ENCODE results near the gene ANKRD55.

The ANKRD55 gene

DNA sequence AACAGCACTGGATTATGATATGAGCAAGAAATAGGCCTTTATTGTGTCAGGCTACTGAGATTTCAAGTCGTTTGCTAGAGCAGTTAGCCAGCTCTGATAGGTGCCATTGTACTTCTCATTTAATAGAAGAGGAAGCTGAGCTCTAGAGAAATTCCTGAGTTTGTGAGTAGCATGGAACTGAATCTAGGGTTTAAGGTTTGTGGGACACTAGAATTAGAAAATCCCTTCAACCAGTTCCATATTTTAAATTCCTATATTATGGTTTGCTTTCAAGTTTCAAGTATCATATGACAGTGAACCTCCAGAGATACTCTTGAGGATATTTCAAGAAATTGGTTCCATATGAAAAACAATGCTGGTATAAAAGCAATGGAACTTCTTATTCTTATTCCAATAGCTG lies 87.6 kb downstream of the ANKRD55 start:
- Histone ChIP-seq H3K79me1 (ENCODE audit: low read depth, low read length) (no peaks in the 10 kb centered on the region), H3K9ac (ENCODE audit: low read depth, low read length, poor library complexity) (no peak overlapping the region), H3K9me3 (replicated peaks in 1 of 2; ENCODE audit: control insufficient read depth in 2 of 2, insufficient read depth in 1 of 2, low read depth in 1 of 2, low read length in 2 of 2) (peaks cover 0 to 1% of the 10 kb centered on the region in 2 donors), H3K4me2 (ENCODE audit: insufficient read depth, low read length, poor library complexity, severe bottlenecking) (no peak overlapping the region), H4K91ac (ENCODE audit: low read depth, low read length, poor library complexity) (no peak overlapping the region), H3K18ac (ENCODE audit: low read length) (no peak overlapping the region), H3K4ac (ENCODE audit: low read length) (no peak overlapping the region), H4K8ac (ENCODE audit: low read depth, low read length) (no peak overlapping the region), H2BK120ac (ENCODE audit: low read depth, low read length) (no peak overlapping the region), H2BK5ac (ENCODE audit: low read length) (no peak overlapping the region), H3K4me1 (ENCODE audit: control insufficient read depth in 2 of 2, insufficient read depth in 1 of 2, low read depth in 1 of 2, low read length in 2 of 2) (peaks cover 0 to 1% of the 10 kb centered on the region in 2 donors), H2AFZ (ENCODE audit: low read length) (no peak overlapping the region), H2AK5ac (ENCODE audit: low read depth, low read length) (no peak overlapping the region), H3K23ac (ENCODE audit: low read depth, low read length, poor library complexity) (no peak overlapping the region), H3K36me3 (replicated peaks in 1 of 2; ENCODE audit: control insufficient read depth in 2 of 2, insufficient read depth in 2 of 2, low read length in 2 of 2) (no peaks in the 10 kb centered on the region), H3K14ac (ENCODE audit: low read length) (no peak overlapping the region), H3K4me3 (ENCODE audit: low read length in 2 of 2) (no peak overlapping the region), H2BK12ac (ENCODE audit: low read length) (no peak overlapping the region), H3K27me3 (ENCODE audit: control insufficient read depth in 3 of 3, insufficient read depth in 3 of 3, low read depth in 1 of 3, low read length in 3 of 3) (no peaks in the 10 kb centered on the region), H3K27ac (replicated peaks; ENCODE audit: low read length) (no peak overlapping the region), H2BK15ac (ENCODE audit: low read length) (no peak overlapping the region)
- DNase-seq (ENCODE audit: low spot score) = no peak
- WGBS, 2 donors (ENCODE audit: extremely low coverage in 2 of 2, insufficient read length in 2 of 2, insufficient replicate concordance in 1 of 2) = no CpG with 5 or more reads among the region's 1 CpG

DNA sequence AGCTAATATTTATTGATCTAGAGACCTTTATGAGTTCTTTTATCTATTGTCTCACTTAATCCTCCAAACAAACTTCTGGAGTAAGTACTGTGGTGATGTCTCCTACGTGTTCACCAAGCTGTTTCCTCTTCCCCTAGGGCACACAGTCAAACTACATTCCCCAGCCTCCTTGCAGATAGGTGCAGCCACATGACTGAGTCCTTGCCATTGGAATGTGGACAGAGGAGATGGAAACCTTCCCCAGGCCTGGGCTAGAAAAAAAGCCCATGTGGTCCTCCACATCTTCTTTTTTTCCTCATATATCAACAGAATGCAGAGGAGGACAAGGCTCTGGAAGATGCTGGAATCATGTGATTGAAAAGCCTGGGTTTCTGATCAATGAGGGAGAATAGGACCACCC lies 88.0 kb downstream of the ANKRD55 start:
- H2BK12ac ChIP-seq (ENCODE audit: low read length) = no peak overlapping the region
- H3K4me3 ChIP-seq (ENCODE audit: low read length in 2 of 2) = no peak overlapping the region
- peaks cover 0 to 1% of the 10 kb centered on the region in 2 donors for H3K9me3 ChIP-seq (replicated peaks in 1 of 2; ENCODE audit: control insufficient read depth in 2 of 2, insufficient read depth in 1 of 2, low read depth in 1 of 2, low read length in 2 of 2)
- H2BK120ac ChIP-seq (ENCODE audit: low read depth, low read length) = no peak overlapping the region
- H3K27ac ChIP-seq (replicated peaks; ENCODE audit: low read length) = no peak overlapping the region
- DNase-seq (ENCODE audit: low spot score) = no peak
- no peak overlapping the region for H2BK15ac ChIP-seq (ENCODE audit: low read length)
- H3K18ac ChIP-seq (ENCODE audit: low read length) = no peak overlapping the region
- H4K91ac ChIP-seq (ENCODE audit: low read depth, low read length, poor library complexity) = no peak overlapping the region
- no peak overlapping the region for H3K4ac ChIP-seq (ENCODE audit: low read length)
- H3K9ac ChIP-seq (ENCODE audit: low read depth, low read length, poor library complexity) = no peak overlapping the region
- no peak overlapping the region for H2AFZ ChIP-seq (ENCODE audit: low read length)
- H2AK5ac ChIP-seq (ENCODE audit: low read depth, low read length) = no peak overlapping the region
- no peak overlapping the region for H4K8ac ChIP-seq (ENCODE audit: low read depth, low read length)
- H3K23ac ChIP-seq (ENCODE audit: low read depth, low read length, poor library complexity) = no peak overlapping the region
- H3K36me3 ChIP-seq (replicated peaks in 1 of 2; ENCODE audit: control insufficient read depth in 2 of 2, insufficient read depth in 2 of 2, low read length in 2 of 2) = no peaks in the 10 kb centered on the region
- no peaks in the 10 kb centered on the region for H3K27me3 ChIP-seq (ENCODE audit: control insufficient read depth in 3 of 3, insufficient read depth in 3 of 3, low read depth in 1 of 3, low read length in 3 of 3)
- H2BK5ac ChIP-seq (ENCODE audit: low read length) = no peak overlapping the region
- H3K79me1 ChIP-seq (ENCODE audit: low read depth, low read length) = no peaks in the 10 kb centered on the region
- H3K4me1 ChIP-seq (ENCODE audit: control insufficient read depth in 2 of 2, insufficient read depth in 1 of 2, low read depth in 1 of 2, low read length in 2 of 2) = peaks cover 0 to 1% of the 10 kb centered on the region in 2 donors
- WGBS, 2 donors (ENCODE audit: extremely low coverage in 2 of 2, insufficient read length in 2 of 2, insufficient replicate concordance in 1 of 2) = no CpG with 5 or more reads among the region's 1 CpG
- no peak overlapping the region for H3K4me2 ChIP-seq (ENCODE audit: insufficient read depth, low read length, poor library complexity, severe bottlenecking)
- no peak overlapping the region for H3K14ac ChIP-seq (ENCODE audit: low read length)

DNA sequence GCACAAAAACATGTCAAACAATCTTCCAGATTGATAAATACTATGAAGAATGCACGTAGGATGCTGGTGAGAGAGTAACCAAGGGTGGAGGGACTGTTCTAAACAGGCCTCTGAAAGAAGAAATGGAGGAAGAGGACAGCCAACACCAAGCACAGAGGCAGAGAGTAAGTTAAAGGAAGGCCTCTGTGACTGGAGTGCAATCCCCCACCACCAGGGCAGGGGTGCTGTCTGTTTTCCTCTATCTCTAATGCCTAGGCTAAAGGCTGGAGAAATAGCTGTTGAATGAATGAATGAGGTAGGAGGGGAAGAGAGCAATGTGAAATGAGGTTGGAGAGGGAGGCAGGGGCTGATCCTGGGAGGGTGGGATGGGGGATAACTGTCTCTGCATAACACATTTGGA lies 88.9 kb downstream of the ANKRD55 start:
- H3K23ac ChIP-seq (ENCODE audit: low read depth, low read length, poor library complexity) = no peak overlapping the region
- H2BK12ac ChIP-seq (ENCODE audit: low read length) = no peak overlapping the region
- no peak for DNase-seq (ENCODE audit: low spot score)
- no CpG with 5 or more reads among the region's 1 CpG for WGBS, 2 donors (ENCODE audit: extremely low coverage in 2 of 2, insufficient read length in 2 of 2, insufficient replicate concordance in 1 of 2)
- no peak overlapping the region for H4K91ac ChIP-seq (ENCODE audit: low read depth, low read length, poor library complexity)
- no peak overlapping the region for H2AFZ ChIP-seq (ENCODE audit: low read length)
- no peaks in the 10 kb centered on the region for H3K79me1 ChIP-seq (ENCODE audit: low read depth, low read length)
- no peak overlapping the region for H4K8ac ChIP-seq (ENCODE audit: low read depth, low read length)
- H3K14ac ChIP-seq (ENCODE audit: low read length) = no peak overlapping the region
- no peak overlapping the region for H3K9ac ChIP-seq (ENCODE audit: low read depth, low read length, poor library complexity)
- no peaks in the 10 kb centered on the region for H3K27me3 ChIP-seq (ENCODE audit: control insufficient read depth in 3 of 3, insufficient read depth in 3 of 3, low read depth in 1 of 3, low read length in 3 of 3)
- no peak overlapping the region for H2BK120ac ChIP-seq (ENCODE audit: low read depth, low read length)
- no peak overlapping the region for H3K4ac ChIP-seq (ENCODE audit: low read length)
- no peak overlapping the region for H3K18ac ChIP-seq (ENCODE audit: low read length)
- no peak overlapping the region for H3K4me3 ChIP-seq (ENCODE audit: low read length in 2 of 2)
- no peak overlapping the region for H2BK15ac ChIP-seq (ENCODE audit: low read length)
- H3K4me1 ChIP-seq (ENCODE audit: control insufficient read depth in 2 of 2, insufficient read depth in 1 of 2, low read depth in 1 of 2, low read length in 2 of 2) = peaks cover 0 to 1% of the 10 kb centered on the region in 2 donors
- no peak overlapping the region for H2BK5ac ChIP-seq (ENCODE audit: low read length)
- H2AK5ac ChIP-seq (ENCODE audit: low read depth, low read length) = no peak overlapping the region
- peaks cover 0 to 1% of the 10 kb centered on the region in 2 donors for H3K9me3 ChIP-seq (replicated peaks in 1 of 2; ENCODE audit: control insufficient read depth in 2 of 2, insufficient read depth in 1 of 2, low read depth in 1 of 2, low read length in 2 of 2)
- H3K27ac ChIP-seq (replicated peaks; ENCODE audit: low read length) = no peak overlapping the region
- H3K36me3 ChIP-seq (replicated peaks in 1 of 2; ENCODE audit: control insufficient read depth in 2 of 2, insufficient read depth in 2 of 2, low read length in 2 of 2) = no peaks in the 10 kb centered on the region
- H3K4me2 ChIP-seq (ENCODE audit: insufficient read depth, low read length, poor library complexity, severe bottlenecking) = no peak overlapping the region

DNA sequence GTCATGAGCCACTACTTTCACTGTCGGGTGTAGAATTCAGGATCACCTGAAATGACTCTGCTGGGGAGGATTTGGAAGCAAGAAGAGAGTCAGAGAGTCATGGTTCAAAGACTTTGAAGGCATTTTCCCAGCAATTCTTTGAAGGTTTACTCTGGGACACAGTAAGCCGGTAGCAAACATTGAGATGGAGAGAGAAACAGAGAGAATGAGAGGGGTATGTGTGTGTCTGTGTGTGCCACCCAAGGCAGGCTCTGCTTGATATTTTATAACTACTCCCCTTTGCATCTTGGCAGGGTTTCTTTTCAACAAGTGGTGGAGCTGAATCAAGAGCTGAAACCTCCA lies 89.8 kb downstream of the ANKRD55 start:
- no peak overlapping the region for H2BK15ac ChIP-seq (ENCODE audit: low read length)
- no peak overlapping the region for H3K14ac ChIP-seq (ENCODE audit: low read length)
- H3K4me1 ChIP-seq (ENCODE audit: control insufficient read depth in 2 of 2, insufficient read depth in 1 of 2, low read depth in 1 of 2, low read length in 2 of 2) = peaks cover 0 to 1% of the 10 kb centered on the region in 2 donors
- no peak overlapping the region for H4K8ac ChIP-seq (ENCODE audit: low read depth, low read length)
- H3K9ac ChIP-seq (ENCODE audit: low read depth, low read length, poor library complexity) = no peak overlapping the region
- no peak overlapping the region for H3K18ac ChIP-seq (ENCODE audit: low read length)
- no peak overlapping the region for H3K4me3 ChIP-seq (ENCODE audit: low read length in 2 of 2)
- no CpG with 5 or more reads among the region's 2 CpGs for WGBS, 2 donors (ENCODE audit: extremely low coverage in 2 of 2, insufficient read length in 2 of 2, insufficient replicate concordance in 1 of 2)
- no peak overlapping the region for H2AK5ac ChIP-seq (ENCODE audit: low read depth, low read length)
- H3K79me1 ChIP-seq (ENCODE audit: low read depth, low read length) = no peaks in the 10 kb centered on the region
- no peak overlapping the region for H2BK12ac ChIP-seq (ENCODE audit: low read length)
- H3K27me3 ChIP-seq (ENCODE audit: control insufficient read depth in 3 of 3, insufficient read depth in 3 of 3, low read depth in 1 of 3, low read length in 3 of 3) = no peaks in the 10 kb centered on the region
- H3K36me3 ChIP-seq (replicated peaks in 1 of 2; ENCODE audit: control insufficient read depth in 2 of 2, insufficient read depth in 2 of 2, low read length in 2 of 2) = no peaks in the 10 kb centered on the region
- H3K4me2 ChIP-seq (ENCODE audit: insufficient read depth, low read length, poor library complexity, severe bottlenecking) = no peak overlapping the region
- no peak for DNase-seq (ENCODE audit: low spot score)
- H2AFZ ChIP-seq (ENCODE audit: low read length) = no peak overlapping the region
- peaks cover 0 to 1% of the 10 kb centered on the region in 2 donors for H3K9me3 ChIP-seq (replicated peaks in 1 of 2; ENCODE audit: control insufficient read depth in 2 of 2, insufficient read depth in 1 of 2, low read depth in 1 of 2, low read length in 2 of 2)
- no peak overlapping the region for H3K23ac ChIP-seq (ENCODE audit: low read depth, low read length, poor library complexity)
- no peak overlapping the region for H2BK120ac ChIP-seq (ENCODE audit: low read depth, low read length)
- H4K91ac ChIP-seq (ENCODE audit: low read depth, low read length, poor library complexity) = no peak overlapping the region
- no peak overlapping the region for H3K27ac ChIP-seq (replicated peaks; ENCODE audit: low read length)
- no peak overlapping the region for H2BK5ac ChIP-seq (ENCODE audit: low read length)
- no peak overlapping the region for H3K4ac ChIP-seq (ENCODE audit: low read length)
